ENCODE results near the gene KRT35. TPM values are rescaled to one million over a fixed set of nuclear protein-coding genes. Genes with fewer than 3 reads are reported as not detected.

Gene KRT35
- total and polyA plus RNA-seq, 2 experiments from 2014 or later = not detected

- TF ChIP-seq, protein P1, sequence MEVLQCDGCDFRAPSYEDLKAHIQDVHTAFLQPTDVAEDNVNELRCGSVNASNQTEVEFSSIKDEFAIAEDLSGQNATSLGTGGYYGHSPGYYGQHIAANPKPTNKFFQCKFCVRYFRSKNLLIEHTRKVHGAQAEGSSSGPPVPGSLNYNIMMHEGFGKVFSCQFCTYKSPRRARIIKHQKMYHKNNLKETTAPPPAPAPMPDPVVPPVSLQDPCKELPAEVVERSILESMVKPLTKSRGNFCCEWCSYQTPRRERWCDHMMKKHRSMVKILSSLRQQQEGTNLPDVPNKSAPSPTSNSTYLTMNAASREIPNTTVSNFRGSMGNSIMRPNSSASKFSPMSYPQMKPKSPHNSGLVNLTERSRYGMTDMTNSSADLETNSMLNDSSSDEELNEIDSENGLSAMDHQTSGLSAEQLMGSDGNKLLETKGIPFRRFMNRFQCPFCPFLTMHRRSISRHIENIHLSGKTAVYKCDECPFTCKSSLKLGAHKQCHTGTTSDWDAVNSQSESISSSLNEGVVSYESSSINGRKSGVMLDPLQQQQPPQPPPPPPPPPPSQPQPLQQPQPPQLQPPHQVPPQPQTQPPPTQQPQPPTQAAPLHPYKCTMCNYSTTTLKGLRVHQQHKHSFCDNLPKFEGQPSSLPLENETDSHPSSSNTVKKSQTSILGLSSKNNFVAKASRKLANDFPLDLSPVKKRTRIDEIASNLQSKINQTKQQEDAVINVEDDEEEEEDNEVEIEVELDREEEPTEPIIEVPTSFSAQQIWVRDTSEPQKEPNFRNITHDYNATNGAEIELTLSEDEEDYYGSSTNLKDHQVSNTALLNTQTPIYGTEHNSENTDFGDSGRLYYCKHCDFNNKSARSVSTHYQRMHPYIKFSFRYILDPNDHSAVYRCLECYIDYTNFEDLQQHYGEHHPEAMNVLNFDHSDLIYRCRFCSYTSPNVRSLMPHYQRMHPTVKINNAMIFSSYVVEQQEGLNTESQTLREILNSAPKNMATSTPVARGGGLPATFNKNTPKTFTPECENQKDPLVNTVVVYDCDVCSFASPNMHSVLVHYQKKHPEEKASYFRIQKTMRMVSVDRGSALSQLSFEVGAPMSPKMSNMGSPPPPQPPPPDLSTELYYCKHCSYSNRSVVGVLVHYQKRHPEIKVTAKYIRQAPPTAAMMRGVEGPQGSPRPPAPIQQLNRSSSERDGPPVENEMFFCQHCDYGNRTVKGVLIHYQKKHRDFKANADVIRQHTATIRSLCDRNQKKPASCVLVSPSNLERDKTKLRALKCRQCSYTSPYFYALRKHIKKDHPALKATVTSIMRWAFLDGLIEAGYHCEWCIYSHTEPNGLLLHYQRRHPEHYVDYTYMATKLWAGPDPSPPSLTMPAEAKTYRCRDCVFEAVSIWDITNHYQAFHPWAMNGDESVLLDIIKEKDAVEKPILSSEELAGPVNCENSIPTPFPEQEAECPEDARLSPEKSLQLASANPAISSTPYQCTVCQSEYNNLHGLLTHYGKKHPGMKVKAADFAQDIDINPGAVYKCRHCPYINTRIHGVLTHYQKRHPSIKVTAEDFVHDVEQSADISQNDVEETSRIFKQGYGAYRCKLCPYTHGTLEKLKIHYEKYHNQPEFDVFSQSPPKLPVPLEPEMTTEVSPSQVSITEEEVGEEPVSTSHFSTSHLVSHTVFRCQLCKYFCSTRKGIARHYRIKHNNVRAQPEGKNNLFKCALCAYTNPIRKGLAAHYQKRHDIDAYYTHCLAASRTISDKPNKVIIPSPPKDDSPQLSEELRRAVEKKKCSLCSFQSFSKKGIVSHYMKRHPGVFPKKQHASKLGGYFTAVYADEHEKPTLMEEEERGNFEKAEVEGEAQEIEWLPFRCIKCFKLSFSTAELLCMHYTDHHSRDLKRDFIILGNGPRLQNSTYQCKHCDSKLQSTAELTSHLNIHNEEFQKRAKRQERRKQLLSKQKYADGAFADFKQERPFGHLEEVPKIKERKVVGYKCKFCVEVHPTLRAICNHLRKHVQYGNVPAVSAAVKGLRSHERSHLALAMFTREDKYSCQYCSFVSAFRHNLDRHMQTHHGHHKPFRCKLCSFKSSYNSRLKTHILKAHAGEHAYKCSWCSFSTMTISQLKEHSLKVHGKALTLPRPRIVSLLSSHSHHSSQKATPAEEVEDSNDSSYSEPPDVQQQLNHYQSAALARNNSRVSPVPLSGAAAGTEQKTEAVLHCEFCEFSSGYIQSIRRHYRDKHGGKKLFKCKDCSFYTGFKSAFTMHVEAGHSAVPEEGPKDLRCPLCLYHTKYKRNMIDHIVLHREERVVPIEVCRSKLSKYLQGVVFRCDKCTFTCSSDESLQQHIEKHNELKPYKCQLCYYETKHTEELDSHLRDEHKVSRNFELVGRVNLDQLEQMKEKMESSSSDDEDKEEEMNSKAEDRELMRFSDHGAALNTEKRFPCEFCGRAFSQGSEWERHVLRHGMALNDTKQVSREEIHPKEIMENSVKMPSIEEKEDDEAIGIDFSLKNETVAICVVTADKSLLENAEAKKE (CRISPR knock-in tag; IDR thresholded peaks at IDR 0.05) = no peak
- TF ChIP-seq, protein P2, sequence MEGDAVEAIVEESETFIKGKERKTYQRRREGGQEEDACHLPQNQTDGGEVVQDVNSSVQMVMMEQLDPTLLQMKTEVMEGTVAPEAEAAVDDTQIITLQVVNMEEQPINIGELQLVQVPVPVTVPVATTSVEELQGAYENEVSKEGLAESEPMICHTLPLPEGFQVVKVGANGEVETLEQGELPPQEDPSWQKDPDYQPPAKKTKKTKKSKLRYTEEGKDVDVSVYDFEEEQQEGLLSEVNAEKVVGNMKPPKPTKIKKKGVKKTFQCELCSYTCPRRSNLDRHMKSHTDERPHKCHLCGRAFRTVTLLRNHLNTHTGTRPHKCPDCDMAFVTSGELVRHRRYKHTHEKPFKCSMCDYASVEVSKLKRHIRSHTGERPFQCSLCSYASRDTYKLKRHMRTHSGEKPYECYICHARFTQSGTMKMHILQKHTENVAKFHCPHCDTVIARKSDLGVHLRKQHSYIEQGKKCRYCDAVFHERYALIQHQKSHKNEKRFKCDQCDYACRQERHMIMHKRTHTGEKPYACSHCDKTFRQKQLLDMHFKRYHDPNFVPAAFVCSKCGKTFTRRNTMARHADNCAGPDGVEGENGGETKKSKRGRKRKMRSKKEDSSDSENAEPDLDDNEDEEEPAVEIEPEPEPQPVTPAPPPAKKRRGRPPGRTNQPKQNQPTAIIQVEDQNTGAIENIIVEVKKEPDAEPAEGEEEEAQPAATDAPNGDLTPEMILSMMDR (conservative IDR thresholded peaks at IDR 0.05; ENCODE audit: low read depth in 2 of 2) = no peak
- TF ChIP-seq JUNB (IDR thresholded peaks at IDR 0.05; ENCODE audit: unreplicated experiment) = no peak
- no peak for TF ChIP-seq REST (IDR thresholded peaks at IDR 0.05; ENCODE audit: unreplicated experiment)
- no peak for TF ChIP-seq NANOG (IDR thresholded peaks at IDR 0.05; ENCODE audit: borderline replicate concordance)
Observed at GRCh38 chr17:41504246-41504977, 23.5 kb upstream of the KRT35 start (continued).

Data from GM23338 (cell line).